GM10847 (cell line): ENCODE measurements around the gene DNAH14.

Experiments used
- POLR2A ChIP-seq: IDR thresholded peaks from 2 replicates; pipeline ENCODE4 v1.6.1; 2011; ENCODE audit not compliant: insufficient read length; ENCODE audit errors: extremely low read depth

DNAH14 gene

GRCh38 chr1:224911217-224911616 lies 18.3 kb upstream of the DNAH14 start:
- TF ChIP-seq POLR2A = no peak

- TF ChIP-seq POLR2A = no peak
These were observed 15.1 kb upstream of the DNAH14 start for GRCh38 chr1:224914292-224914900.

- no peak for TF ChIP-seq POLR2A
These were observed 10.0 kb upstream of the DNAH14 start for GRCh38 chr1:224919508-224919907.

- no peak for TF ChIP-seq POLR2A
These were observed 8.5 kb upstream of the DNAH14 start for GRCh38 chr1:224920930-224921329.

- TF ChIP-seq POLR2A = no peak
These were observed 8.1 kb upstream of the DNAH14 start for GRCh38 chr1:224921354-224921753.

- TF ChIP-seq POLR2A = no peak
These were observed 6.9 kb upstream of the DNAH14 start for GRCh38 chr1:224922404-224923164.

GRCh38 chr1:224923726-224924125 lies 5.7 kb upstream of the DNAH14 start:
- TF ChIP-seq POLR2A = no peak

- TF ChIP-seq POLR2A = no peak
These were observed 569 bp upstream of the DNAH14 start for GRCh38 chr1:224928906-224929305.

- no peak for TF ChIP-seq POLR2A
These were observed 2.1 kb downstream of the DNAH14 start for GRCh38 chr1:224931605-224932004.

GRCh38 chr1:224932607-224933249 lies 3.3 kb downstream of the DNAH14 start:
- no peak for TF ChIP-seq POLR2A

- no peak for TF ChIP-seq POLR2A
These were observed 4.1 kb downstream of the DNAH14 start for GRCh38 chr1:224933584-224933983.

- TF ChIP-seq POLR2A = no peak
These were observed 9.2 kb downstream of the DNAH14 start for GRCh38 chr1:224938652-224939051.

GRCh38 chr1:224939844-224940425 lies 10.5 kb downstream of the DNAH14 start:
- TF ChIP-seq POLR2A = no peak

- TF ChIP-seq POLR2A = no peak
These were observed 28.2 kb downstream of the DNAH14 start for GRCh38 chr1:224957696-224958095.

GRCh38 chr1:224958490-224958889 lies 29.0 kb downstream of the DNAH14 start:
- no peak for TF ChIP-seq POLR2A

GRCh38 chr1:224959115-224959514 lies 29.6 kb downstream of the DNAH14 start:
- TF ChIP-seq POLR2A = no peak

- no peak for TF ChIP-seq POLR2A
These were observed 30.2 kb downstream of the DNAH14 start for GRCh38 chr1:224959656-224960055.

GRCh38 chr1:224980181-224980580 lies 50.7 kb downstream of the DNAH14 start:
- no peak for TF ChIP-seq POLR2A
